ENCODE results near the gene NFIX.

- TF ChIP-seq POLR2A (conservative IDR thresholded peaks at IDR 0.05) (no peak), TBP (optimal IDR thresholded peaks at IDR 0.05; ENCODE audit: low read depth, low read length) (no peak), RBM34 (IDR thresholded peaks at IDR 0.05; ENCODE audit: borderline replicate concordance, insufficient read depth, low read length) (no peak), SREBF1 (IDR thresholded peaks at IDR 0.05; ENCODE audit: borderline replicate concordance, low read depth, low read length) (no peak), EP300 (IDR thresholded peaks at IDR 0.05; ENCODE audit: low read length) (no peak), POLR3G (IDR thresholded peaks at IDR 0.05; ENCODE audit: extremely low read depth, insufficient read length, insufficient replicate concordance) (no peak), ZSCAN29 (IDR thresholded peaks at IDR 0.05) (no peak)
Measured at GRCh38 chr19:12967907-12968306, 27.4 kb upstream of the NFIX start.
